ENCODE results near the gene HOATZ. TPM values are rescaled to one million over a fixed set of nuclear protein-coding genes. Genes with fewer than 3 reads are reported as not detected.

Gene HOATZ
- total RNA-seq, 1 experiment from 2014 or later = not detected

- Histone ChIP-seq H4K20me1 (ENCODE audit: insufficient read depth) (no peaks in the 10 kb centered on the region), H3K9ac (ENCODE audit: low read length) (no peak overlapping the region), H3K4me3 (replicated peaks in 1 of 2; ENCODE audit: low read depth in 1 of 2, low read length in 2 of 2) (no peak overlapping the region), H3K79me2 (ENCODE audit: insufficient read depth, low read length) (no peaks in the 10 kb centered on the region), H3K4me2 (ENCODE audit: low read length) (no peak overlapping the region), H3K4me1 (ENCODE audit: control insufficient read depth in 1 of 2, insufficient read depth in 2 of 2, low read length in 2 of 2) (no peaks in the 10 kb centered on the region), H2AFZ (ENCODE audit: low read depth, low read length, poor library complexity, severe bottlenecking) (no peak overlapping the region), H3K27me3 (ENCODE audit: insufficient read depth, low read length) (no peaks in the 10 kb centered on the region), H3K9me2 (ENCODE audit: insufficient read depth) (no peaks in the 10 kb centered on the region), H3K9me3 (ENCODE audit: control insufficient read depth in 1 of 2, insufficient read depth in 1 of 2, low read depth in 1 of 2, low read length in 2 of 2) (no peaks in the 10 kb centered on the region), H3K36me3 (ENCODE audit: control insufficient read depth in 1 of 2, insufficient read depth in 2 of 2, low read length in 2 of 2) (no peaks in the 10 kb centered on the region), H3K27ac (ENCODE audit: low read depth, low read length) (no peak overlapping the region)
- no peak for DNase-seq (ENCODE audit: low read depth, low spot score)
- RAD21 ChIA-PET (ENCODE audit: low non-redundant PET in 1 of 2, low total read pairs in 2 of 2, uncharacterized antibody in 2 of 2, unreplicated experiment in 2 of 2) = no interaction called here
- CTCF ChIA-PET = no interaction called here
- POLR2A ChIA-PET = no interaction called here
- intact Hi-C loops (cut with micrococcal nuclease) = no loop called here
- TF ChIP-seq EZH2phosphoT487 (IDR thresholded peaks at IDR 0.05; ENCODE audit: borderline replicate concordance) = no peak
- TF ChIP-seq ZBTB33 (IDR thresholded peaks at IDR 0.05; ENCODE audit: extremely low read depth, insufficient replicate concordance, low read length) = no peak
- no peak for TF ChIP-seq SRF (IDR thresholded peaks at IDR 0.05; ENCODE audit: low read depth)
- TF ChIP-seq FOSL1 (IDR thresholded peaks at IDR 0.05; ENCODE audit: low read depth) = no peak
- TF ChIP-seq ELF1 (IDR thresholded peaks at IDR 0.05; ENCODE audit: borderline replicate concordance, low read depth) = no peak
- TF ChIP-seq CEBPB (IDR thresholded peaks at IDR 0.05; ENCODE audit: low read depth) = no peak
- TF ChIP-seq JUND (IDR thresholded peaks at IDR 0.05) = no peak
- TF ChIP-seq REST (IDR thresholded peaks at IDR 0.05; ENCODE audit: low read depth) = no peak
- TF ChIP-seq MAX (IDR thresholded peaks at IDR 0.05) = no peak
- no peak for TF ChIP-seq EZH2 (IDR thresholded peaks at IDR 0.05)
- TF ChIP-seq TCF7L2 (IDR thresholded peaks at IDR 0.05; ENCODE audit: borderline replicate concordance, extremely low read depth, insufficient read depth, insufficient read length) = no peak
- TF ChIP-seq SIN3A (IDR thresholded peaks at IDR 0.05; ENCODE audit: low read depth) = no peak
- no peak for TF ChIP-seq POLR2AphosphoS5 (IDR thresholded peaks at IDR 0.05; ENCODE audit: low read depth, low read length)
- no peak for TF ChIP-seq ZFX (IDR thresholded peaks at IDR 0.05)
- no peak for TF ChIP-seq CBX3 (IDR thresholded peaks at IDR 0.05; ENCODE audit: low read depth)
- no peak for ATAC-seq
- no TSS peak for BruUV-seq (replicated peaks)
Observed at GRCh38 chr11:111573821-111574249, 59.3 kb downstream of the HOATZ start.
